CD4-positive, alpha-beta T cell treated with Interleukin-15 for 4 hours (primary cell): ENCODE measurements around the gene WIPI1.
A peak's percentile ranks its signal among the peaks of the same experiment; 100 is the strongest.
"Not testable (repeated sequence)": the region's sequence is repeated elsewhere in the genome, so short reads cannot be mapped to it uniquely, and the experiment has no call there.

Experiments used
- DNase-seq: peaks from one replicate; pipeline ENCODE4 v3.0.0-alpha.2; 2020; ENCODE audit warnings: low spot score

Gene WIPI1, protein sequence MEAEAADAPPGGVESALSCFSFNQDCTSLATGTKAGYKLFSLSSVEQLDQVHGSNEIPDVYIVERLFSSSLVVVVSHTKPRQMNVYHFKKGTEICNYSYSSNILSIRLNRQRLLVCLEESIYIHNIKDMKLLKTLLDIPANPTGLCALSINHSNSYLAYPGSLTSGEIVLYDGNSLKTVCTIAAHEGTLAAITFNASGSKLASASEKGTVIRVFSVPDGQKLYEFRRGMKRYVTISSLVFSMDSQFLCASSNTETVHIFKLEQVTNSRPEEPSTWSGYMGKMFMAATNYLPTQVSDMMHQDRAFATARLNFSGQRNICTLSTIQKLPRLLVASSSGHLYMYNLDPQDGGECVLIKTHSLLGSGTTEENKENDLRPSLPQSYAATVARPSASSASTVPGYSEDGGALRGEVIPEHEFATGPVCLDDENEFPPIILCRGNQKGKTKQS

DNA sequence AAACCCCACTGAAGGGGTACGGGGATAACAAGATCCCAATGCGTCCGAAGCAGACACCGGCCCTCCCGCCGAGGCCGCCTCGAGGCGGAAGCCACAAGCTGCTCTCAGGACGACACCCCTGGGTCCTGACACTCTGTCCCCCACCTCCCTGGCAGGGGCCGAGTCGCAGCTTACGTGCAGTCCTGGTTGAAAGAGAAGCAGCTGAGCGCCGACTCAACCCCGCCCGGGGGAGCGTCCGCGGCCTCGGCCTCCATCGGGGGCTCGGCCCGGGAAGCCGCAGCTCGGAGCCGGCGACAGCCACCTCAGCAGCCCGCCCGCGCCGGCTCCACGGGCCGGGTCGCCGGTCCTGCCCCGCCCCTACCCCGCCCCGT is at the start of gene WIPI1:
TSS of gene WIPI1 (minus strand) at position 329 of the 371 bp plus-strand sequence. CDS start at position 254, 75 bp downstream.
- DNase-seq = no peak

DNA sequence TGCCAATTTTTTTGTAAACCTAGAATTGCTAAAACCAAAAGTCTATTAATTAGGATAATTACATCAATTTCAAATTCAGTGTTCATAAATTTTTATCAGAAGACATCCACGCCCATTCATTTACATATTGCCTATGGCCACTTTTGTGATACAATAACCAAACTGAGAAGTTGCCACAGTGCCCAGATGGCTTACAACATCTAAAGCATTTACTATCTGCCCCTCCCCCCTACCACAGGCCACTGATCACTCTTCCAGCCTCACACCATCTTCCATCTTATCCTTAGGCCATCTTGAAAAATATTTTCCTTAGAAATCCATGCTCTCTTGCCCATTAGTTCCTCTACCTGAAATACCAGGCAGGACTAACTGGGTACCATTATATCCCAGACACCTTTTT is 48.7 kb upstream of the WIPI1 start:
- no peak for DNase-seq

DNA sequence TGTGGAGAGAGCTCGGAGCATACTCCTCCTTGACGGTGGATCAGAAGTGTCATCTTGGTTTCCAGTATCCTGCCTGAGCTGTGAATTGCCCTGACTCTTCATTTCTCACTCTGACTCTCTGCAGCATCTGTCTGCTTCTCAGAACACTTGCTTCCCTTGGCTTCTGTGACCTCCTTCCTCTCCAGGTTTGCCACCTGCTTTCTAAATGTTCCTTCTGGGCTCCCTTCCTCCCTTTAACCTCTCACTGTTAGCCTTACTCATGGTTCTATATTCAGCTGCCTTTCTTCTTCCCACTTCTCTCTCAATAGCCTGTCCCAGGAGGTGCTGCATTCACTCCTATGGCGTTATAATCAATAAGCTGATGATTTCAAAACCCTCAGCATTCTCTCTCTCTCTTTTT is 43.8 kb upstream of the WIPI1 start:
- DNase-seq = no peak

DNA sequence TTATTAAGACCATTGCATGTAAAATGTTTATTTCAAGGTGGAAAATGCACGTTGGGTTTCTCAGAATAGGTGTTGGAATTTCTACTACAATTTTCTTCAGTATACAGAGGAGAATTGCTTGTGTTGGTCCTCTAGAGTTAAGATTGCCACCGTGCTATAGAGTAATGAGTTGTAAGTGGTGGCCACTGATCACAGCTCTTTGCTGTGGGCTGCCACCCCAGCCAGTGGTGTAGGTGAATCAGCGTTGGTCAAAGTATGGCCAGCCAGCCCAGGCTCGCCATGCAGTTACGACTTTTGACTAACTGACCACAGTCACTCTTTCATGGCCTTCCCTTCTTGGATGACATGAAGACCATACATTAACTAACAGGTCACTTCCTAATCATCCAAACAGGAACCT is 42.3 kb upstream of the WIPI1 start:
- DNase-seq = no peak

DNA sequence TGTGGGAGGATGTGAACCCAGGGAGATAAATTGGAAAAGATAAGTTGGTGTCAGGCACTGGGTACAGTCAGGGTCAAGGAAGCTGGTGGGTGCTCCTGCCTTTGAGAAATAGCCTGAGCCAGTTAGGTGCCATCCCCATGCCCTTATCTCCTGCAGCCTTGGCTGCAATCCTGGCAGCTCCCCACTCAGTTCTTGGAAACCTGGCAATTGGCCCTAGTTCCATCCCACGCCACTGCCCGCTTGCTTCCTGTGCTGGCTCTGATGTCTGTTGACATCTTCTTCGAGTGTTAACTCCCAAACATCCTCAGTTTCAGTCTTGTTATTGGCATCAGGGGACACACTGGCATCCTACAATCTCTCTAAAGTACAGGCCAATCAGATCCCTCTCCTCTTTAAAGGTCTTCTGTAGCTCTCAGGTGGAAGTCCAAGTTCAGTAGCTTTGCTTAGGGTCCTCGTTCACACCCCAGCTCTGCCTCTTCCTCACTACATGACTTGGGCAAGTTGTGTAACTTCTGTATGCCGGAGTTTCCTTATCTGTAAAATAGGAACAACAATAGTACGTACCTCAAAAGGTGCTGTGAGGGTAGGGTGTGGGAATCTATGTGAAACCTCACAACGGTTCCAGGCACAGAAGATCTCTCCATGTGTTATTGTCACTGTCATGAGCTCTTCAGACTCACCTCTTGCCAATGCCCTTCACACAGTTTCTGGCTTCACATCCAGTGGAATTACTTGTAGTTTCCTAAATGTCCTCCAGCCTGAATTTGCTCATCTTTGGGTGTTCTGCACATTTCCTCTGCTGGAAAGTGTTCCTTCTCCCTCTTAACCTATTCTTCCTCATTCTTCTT is 41.4 kb upstream of the WIPI1 start:
- no peak for DNase-seq

DNA sequence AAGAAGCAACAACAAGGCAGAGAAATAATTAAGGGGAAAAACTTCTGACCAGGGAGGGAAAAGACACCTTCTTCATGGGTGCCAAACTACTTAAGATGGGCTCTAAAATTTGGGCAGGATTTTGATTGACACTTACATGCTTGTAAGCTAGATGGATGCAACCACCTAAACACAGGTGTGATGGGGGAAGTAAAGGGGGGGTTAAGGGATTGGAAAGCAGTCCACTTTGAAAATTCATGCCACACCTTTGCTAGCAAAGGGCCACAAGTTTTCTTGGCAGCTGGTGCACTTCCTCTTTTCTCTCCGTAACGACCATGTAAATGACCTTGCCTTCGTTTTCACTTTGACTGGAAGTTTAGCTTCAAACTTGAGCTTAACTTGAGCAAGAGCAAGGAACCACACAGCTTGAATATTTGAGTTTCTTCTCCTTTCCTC is 40.6 kb upstream of the WIPI1 start:
- peak; percentile 12 for DNase-seq

DNA sequence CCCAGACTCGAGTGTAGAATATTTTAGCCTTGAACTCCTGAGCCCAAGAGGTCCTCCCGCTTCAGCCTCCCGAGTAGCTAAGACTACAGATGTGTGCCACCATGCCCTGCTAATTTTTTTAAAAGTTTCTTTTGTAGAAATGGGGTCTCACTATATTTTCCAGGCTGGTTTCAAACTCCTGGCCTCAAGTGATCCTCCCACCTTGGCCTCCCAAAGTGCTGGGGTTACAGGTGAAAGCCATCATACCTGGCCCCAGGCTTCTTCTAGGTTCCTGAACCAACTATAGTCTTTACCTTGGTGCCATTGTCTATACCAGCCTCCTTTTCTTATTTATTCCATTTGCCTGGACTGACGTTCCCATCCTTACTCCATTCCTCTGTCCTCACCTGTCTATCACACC is 37.8 kb upstream of the WIPI1 start:
- DNase-seq = no peak

DNA sequence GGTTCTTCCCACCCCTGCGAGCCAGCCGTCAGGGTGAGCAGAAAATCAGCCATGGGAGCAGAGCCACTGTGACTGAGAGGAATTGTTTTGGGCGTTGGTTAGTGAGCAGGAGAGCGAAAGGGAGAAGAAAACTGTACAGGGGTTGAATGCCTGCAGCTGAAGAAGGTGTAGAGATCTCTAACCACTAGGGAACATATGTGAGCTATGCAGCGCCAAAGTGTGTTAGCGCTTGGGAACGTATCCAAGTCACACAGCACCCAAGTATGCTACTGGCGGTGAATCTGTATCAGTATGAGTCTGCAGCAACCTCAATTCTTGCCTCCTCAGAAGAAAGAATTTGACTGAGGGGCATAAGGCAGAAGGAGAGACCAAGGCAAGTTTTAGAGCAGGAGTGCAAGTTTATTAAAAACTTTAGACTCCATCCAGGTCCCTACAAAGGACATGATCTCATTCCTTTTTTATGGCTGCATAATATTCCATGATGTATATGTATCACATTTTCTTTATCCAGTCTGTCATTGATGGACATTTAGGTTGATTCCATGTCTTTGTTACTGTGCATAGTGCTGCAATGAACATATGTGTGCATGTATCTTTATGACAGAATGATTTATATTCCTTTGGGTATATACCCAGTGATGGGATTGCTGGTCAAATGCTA is 35.2 kb upstream of the WIPI1 start:
- not testable (repeated sequence) for DNase-seq

DNA sequence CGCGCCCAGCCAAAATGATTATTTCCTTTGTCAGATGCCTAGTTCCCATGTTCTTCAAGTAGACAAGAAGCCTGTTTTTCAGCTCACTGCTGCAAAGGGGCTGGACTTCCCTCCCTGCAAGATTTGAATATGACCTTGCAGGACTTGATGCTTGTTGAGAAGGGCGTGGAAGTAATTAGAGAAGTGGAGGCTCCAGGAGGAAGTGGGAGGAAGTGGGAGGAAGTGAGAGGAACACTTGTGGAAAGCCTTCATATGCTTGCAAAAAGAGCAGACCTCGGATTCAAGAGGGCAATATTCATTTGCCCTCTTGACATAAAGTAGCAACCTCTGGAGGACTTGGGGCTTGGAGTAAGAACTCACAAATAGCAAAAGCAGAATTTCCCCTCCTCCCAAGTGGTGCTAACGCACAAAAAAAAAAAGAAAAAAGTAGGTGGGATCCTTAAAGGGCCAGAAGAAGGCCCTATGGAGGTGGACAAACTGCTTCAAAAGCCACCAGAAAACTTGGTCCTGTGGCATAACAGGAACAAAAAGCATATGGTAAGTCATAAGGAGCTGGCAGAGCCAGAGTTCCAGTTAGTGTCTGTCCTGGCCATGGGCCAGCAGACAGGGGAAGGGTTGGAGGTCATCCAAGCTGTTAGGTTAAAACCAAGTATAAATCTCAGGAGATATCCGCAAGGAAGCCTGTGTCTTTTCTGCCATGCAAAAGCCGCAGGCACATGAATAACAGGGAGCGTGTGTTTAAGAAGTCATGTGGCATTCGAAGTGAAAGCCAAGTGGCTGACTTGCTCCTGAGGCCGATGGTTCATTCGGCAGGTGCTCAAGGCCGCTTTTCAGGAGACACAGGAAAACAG is 34.3 kb upstream of the WIPI1 start:
- peak; percentile 17 for DNase-seq

DNA sequence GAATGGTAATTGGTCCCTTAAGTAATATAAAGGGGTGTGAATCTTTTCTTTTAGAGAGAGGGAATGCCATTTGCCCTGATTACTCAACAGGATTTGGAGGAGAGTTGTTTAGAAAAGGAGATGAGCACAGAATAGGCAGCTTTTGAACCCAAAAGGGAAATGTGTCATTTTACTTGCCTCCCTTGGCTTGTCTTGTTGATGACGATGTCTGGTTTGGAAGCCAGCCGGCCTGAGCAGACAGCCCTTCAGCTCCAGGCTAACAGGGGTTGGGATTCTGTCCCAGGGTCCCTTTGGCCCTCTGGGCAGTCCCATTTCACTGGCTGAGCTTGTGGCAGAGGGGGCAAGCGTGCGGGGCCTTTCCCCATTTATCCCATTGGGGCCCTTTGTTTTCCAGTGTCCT is 32.6 kb upstream of the WIPI1 start:
- DNase-seq = no peak

DNA sequence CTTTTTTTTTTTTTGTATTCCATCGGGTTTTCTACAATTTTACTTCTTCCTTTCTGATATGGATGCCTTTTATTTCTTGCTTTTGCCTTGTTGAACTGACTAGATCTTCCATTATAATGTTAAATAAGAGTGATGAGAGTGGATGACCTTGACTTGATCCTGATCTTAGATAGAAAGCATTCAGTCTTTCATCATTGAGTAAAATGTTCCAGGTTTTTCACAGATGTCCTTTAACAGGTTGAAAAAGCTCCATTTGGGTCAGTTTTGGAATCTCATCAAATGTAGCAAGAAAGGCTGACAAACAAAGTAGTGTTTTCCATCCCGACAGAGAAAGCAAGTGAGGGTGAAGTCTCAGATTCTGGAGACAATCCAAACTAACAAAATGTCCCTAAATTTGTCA is 27.2 kb upstream of the WIPI1 start:
- no peak for DNase-seq

DNA sequence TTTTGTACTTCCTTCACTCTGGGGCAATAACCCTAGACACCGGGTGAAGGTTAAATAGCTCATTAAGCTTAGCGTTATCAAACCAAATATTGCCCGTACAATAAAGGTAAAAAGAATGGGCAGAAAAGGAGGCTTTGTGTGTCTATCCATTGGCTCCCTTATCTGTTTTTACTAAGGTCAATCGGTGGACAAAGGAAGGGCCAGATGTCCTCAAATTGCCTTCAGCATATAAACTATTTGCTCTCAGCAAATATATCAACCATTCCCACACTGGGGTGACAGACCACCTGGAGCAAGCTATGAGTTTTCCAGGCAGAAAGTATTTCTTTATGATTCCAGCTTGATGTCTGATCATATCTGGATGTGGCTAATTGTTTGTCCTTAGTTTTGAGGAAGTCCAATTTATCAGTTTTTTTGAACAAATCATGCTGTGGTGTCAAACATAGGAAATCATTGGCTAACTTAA is 25.3 kb upstream of the WIPI1 start:
- no peak for DNase-seq

DNA sequence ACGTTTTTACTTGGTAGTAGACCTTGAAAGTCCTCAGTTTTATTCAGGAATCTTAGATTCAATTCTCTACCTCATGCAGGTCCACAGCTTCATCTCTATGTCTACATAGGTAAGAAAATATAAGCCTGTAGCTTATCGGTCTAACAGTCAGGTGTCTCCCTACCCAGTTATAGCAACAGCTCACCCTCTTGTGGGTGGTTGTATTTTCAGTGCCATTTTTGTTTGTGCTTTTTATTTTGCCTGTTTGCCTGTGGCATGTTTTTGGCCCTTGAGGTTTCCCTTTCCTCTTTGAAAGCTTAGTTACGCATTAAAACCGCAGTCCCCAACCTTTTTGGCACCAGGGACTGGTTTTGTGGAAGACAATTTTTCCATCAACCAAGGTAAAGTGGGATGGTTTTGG is 23.6 kb upstream of the WIPI1 start:
- no peak for DNase-seq

DNA sequence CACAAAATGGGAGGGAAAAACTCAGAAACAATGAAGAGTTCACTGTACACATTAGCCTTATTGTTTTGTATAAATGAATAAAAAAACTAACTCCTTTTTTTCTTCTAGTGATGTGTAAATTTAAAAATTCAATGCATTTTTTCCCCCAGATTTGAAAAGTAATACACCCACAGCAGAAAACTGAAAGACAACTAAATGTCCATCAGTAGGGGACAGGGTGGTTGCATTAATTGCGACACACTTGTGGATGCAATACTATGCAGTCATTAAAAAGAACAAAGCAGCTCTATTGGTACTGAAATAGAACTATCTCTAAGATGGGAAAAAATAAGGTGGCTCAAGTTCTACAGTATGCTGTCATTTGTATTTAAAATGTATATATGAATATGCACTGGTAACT is 13.7 kb upstream of the WIPI1 start:
- DNase-seq = no peak

DNA sequence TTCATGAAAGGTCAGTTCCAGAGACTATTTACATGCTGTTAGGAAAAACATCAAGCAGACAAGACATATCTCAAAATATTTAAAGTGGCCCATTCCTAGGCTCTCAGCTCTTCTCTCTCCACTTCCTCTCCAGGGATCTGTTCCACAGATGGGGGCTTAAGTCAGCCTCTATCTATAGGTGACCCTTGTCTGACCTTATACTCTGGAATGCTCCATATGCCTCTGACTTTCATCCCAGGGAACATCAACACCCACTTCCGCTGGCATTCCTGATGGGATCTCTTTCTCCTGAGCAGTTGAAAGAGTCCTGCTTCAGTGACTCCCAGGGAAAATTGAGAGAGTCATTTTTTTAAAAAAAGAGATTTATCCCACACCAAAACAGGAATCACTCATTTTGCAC is 11.5 kb upstream of the WIPI1 start:
- no peak for DNase-seq

DNA sequence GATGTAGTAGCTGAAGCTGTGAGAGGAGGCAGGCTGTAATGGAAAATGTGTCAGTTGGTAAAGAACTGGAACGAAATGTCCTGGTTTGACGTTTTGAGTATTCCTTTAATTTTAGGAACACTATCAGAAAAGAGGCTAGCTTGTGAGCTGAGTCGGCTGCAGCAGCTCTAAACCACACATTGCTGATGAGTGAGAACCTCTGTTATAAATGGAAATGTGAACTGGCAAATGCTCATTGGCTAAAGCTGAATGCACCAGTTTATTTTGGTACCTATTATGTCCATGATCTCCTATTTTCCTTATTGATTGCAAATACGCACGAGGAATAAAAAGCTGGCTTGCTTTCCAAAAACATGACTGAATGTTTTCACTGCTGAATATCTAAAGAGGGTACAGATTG is 11.0 kb upstream of the WIPI1 start:
- DNase-seq = no peak

DNA sequence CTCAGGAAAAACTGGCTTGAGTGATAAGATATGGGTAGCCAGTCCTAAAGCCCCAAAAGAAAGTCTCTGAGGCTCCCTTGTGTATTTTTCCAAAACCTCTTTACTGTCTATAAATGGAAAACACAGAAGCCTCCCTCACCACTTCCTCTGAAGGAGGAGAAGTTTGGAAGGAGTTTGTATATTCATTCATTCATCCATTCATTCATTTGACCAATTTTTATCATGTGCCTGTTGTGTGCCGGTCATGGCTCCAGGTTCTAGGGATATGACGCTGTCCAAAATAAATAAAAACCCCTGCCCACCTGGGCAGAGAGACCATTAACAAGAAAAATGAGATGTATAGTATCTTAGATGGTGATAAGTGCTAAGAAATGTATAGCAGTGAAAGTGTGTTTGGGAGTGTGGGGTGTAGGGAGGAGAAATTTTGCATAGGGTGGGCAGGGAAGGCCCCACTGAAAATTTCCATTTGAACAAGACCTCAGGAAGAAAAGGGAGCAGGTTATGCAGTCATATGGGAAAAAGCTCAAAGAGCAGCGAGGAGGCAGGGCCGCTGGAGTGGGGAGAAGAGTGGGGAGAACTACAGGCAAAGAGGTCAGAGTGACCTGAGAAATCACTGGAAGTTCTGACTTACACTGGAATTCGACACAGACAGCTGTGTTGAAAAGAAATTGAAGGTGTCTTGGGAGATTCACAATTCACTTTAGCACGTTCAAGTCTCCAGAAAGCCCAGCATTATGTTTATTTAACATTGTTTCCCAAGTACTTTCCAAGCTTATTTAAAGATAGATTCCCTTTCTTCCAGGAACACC is 6.1 kb upstream of the WIPI1 start:
- DNase-seq = no peak

DNA sequence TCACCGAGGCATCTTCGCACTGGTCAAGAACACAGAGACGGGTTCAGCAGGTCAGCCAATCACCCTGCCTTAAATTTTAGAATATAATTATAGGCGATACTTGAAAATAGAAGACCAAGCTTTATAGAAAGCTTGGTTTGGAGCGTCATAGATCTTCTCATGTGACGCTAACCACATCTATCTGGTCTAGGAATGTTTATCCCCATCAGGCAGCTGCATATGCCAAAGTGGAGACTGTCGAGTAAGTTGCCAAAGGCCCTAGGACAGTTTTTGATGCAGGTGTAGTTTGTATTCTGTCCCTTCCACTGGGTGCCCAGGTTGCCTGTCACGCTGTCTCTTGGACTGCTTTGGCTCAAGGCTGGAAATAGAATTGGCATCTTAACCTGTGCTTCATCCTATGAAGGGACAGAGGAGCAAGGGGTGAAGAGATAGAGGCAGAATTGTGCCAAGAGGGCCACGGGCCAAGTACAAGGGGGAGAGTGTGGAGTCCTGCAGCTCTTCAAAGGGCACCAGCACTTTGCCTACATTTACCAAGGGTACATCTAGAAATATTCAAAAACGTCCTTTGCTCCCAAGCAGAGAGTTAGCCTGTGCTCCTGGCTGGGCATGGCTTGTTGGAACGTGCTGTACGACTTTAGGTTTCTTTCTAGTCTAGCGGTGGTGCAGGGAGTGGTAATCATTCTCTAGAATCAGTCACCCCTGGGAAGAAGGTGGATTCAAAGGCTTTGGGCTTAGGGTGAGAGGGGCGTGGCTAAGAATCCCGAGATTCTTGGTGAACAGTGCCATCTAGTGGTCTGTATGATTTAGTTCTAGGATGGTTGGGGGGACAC is 5.3 kb upstream of the WIPI1 start:
- peak; percentile 85 for DNase-seq

DNA sequence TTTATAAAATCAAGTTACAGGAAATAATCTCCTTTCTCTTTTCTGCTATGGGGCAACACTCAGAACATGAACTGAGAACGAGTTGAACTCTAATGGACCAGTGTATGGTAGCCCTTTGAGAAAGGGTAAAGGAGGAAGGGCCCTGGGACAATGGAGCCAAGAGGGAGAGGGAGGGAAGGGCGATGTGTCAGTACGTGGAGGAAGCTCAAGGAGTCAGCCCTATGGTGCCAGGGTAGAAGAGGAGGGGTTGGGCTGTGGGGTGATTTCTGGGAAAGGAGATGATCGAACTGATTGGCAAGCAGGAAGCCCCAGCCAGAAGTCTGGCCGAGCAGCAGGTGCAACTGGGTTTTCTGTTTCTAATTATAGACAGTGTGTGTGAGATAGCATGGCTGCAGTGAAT is 4.3 kb upstream of the WIPI1 start:
- DNase-seq = no peak

DNA sequence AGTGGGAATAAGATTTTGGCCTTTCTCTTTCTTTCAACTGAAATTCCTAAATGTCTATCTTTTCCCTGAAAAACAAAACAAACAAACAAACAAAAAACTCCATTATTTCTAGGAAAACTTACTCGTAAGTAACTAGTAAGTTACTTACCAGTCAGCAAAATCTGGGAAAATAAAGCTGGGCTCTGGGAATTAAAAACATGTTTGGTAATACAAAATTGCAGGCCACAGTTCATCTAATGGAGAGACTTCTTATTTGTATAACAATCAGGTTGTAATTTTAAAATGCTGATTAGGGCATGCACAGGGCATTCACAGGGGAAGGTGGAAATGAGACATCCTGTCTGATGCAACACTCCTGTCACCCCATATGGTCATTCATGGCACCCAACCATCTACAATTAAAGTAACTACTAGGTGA is 3.8 kb upstream of the WIPI1 start:
- no peak for DNase-seq
